HL-60 (cell line): Measurements from ENCODE around the gene MAJIN.
A peak's percentile ranks its signal among the peaks of the same experiment; 100 is the strongest.

Experiments
- DNase-seq, 2 experiments: peaks; one replicate each; pipeline ENCODE4 v3.0.0-alpha.2; 2010 to 2020; ENCODE audit warnings: low read depth in 1 of 2, low spot score in 1 of 2
- H3K27ac ChIP-seq: fragments of 250-450 bp; sonication (Bioruptor Pico); replicated peaks from 2 replicates; pipeline ENCODE4 v1.5.1; 2020; ENCODE audit warnings: mild to moderate bottlenecking, moderate library complexity
- H3K27me3 ChIP-seq: fragments of 250-450 bp; sonication (Bioruptor Pico); 2 replicates; pipeline ENCODE4 v1.5.1; 2021; ENCODE audit warnings: mild to moderate bottlenecking, moderate library complexity; ENCODE audit not compliant: insufficient read depth, poor library complexity, severe bottlenecking
- H3K4me3 ChIP-seq: replicated peaks from 2 replicates; pipeline ENCODE4 v1.5.1; 2011; ENCODE audit warnings: mild to moderate bottlenecking, control low read depth, low read length; ENCODE audit not compliant: insufficient read depth
- GABPA ChIP-seq: IDR thresholded peaks from 2 replicates; pipeline ENCODE4 v1.6.1; 2012; ENCODE audit warnings: low read depth
- POLR2AphosphoS5 ChIP-seq: IDR thresholded peaks from 2 replicates; pipeline ENCODE4 v1.6.1; 2012; ENCODE audit warnings: low read depth
- SPI1 ChIP-seq: IDR thresholded peaks from 2 replicates; pipeline ENCODE4 v1.6.1; 2012; ENCODE audit warnings: low read depth, mild to moderate bottlenecking, borderline replicate concordance
- TF ChIP-seq, protein P1 (sequence below): IDR thresholded peaks from 2 replicates; pipeline ENCODE4 v1.6.1; 2012; ENCODE audit warnings: low read depth; ENCODE audit not compliant: insufficient replicate concordance
- TF ChIP-seq, protein P2 (sequence below): IDR thresholded peaks from one replicate; pipeline ENCODE4 v1.5.1; 2011; ENCODE audit warnings: low read length, control low read depth, inconsistent platforms; ENCODE audit not compliant: insufficient read depth

Gene MAJIN

GRCh38 chr11:64934682-64935358 is 37.1 kb downstream of the MAJIN start:
- H3K4me3 ChIP-seq, result no peak overlapping the region
- no peak overlapping the region for H3K27ac ChIP-seq
- TF ChIP-seq, protein P1, sequence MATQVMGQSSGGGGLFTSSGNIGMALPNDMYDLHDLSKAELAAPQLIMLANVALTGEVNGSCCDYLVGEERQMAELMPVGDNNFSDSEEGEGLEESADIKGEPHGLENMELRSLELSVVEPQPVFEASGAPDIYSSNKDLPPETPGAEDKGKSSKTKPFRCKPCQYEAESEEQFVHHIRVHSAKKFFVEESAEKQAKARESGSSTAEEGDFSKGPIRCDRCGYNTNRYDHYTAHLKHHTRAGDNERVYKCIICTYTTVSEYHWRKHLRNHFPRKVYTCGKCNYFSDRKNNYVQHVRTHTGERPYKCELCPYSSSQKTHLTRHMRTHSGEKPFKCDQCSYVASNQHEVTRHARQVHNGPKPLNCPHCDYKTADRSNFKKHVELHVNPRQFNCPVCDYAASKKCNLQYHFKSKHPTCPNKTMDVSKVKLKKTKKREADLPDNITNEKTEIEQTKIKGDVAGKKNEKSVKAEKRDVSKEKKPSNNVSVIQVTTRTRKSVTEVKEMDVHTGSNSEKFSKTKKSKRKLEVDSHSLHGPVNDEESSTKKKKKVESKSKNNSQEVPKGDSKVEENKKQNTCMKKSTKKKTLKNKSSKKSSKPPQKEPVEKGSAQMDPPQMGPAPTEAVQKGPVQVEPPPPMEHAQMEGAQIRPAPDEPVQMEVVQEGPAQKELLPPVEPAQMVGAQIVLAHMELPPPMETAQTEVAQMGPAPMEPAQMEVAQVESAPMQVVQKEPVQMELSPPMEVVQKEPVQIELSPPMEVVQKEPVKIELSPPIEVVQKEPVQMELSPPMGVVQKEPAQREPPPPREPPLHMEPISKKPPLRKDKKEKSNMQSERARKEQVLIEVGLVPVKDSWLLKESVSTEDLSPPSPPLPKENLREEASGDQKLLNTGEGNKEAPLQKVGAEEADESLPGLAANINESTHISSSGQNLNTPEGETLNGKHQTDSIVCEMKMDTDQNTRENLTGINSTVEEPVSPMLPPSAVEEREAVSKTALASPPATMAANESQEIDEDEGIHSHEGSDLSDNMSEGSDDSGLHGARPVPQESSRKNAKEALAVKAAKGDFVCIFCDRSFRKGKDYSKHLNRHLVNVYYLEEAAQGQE, result no peak
- TF ChIP-seq, protein P2, sequence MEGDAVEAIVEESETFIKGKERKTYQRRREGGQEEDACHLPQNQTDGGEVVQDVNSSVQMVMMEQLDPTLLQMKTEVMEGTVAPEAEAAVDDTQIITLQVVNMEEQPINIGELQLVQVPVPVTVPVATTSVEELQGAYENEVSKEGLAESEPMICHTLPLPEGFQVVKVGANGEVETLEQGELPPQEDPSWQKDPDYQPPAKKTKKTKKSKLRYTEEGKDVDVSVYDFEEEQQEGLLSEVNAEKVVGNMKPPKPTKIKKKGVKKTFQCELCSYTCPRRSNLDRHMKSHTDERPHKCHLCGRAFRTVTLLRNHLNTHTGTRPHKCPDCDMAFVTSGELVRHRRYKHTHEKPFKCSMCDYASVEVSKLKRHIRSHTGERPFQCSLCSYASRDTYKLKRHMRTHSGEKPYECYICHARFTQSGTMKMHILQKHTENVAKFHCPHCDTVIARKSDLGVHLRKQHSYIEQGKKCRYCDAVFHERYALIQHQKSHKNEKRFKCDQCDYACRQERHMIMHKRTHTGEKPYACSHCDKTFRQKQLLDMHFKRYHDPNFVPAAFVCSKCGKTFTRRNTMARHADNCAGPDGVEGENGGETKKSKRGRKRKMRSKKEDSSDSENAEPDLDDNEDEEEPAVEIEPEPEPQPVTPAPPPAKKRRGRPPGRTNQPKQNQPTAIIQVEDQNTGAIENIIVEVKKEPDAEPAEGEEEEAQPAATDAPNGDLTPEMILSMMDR, result no peak
- no peak for TF ChIP-seq SPI1
- no peak for TF ChIP-seq POLR2AphosphoS5
- no peak for TF ChIP-seq GABPA
- no peaks in the 10 kb centered on the region for H3K27me3 ChIP-seq
- peak in 1 of 2 experiments; percentile 11 for DNase-seq

GRCh38 chr11:64933935-64934681 is 37.8 kb downstream of the MAJIN start:
- DNase-seq, result peak in 1 of 2 experiments; percentile 9
- TF ChIP-seq, protein P1, result no peak
- TF ChIP-seq SPI1 (no peak), POLR2AphosphoS5 (no peak), GABPA (no peak)
- TF ChIP-seq, protein P2, result no peak
- Histone ChIP-seq H3K27ac (no peak overlapping the region), H3K4me3 (no peak overlapping the region), H3K27me3 (no peaks in the 10 kb centered on the region)

GRCh38 chr11:64933213-64933934 is 38.5 kb downstream of the MAJIN start:
- H3K27me3 ChIP-seq, result no peaks in the 10 kb centered on the region
- H3K4me3 ChIP-seq, result no peak overlapping the region
- TF ChIP-seq, protein P2, result no peak
- TF ChIP-seq POLR2AphosphoS5 (no peak), SPI1 (no peak), GABPA (no peak)
- TF ChIP-seq, protein P1, result no peak
- H3K27ac ChIP-seq, result no peak overlapping the region
- no peak for DNase-seq
